A673 (cell line): ENCODE data around the gene ZNF324. TPM values are rescaled to one million over a fixed set of nuclear protein-coding genes. Genes with fewer than 3 reads are reported as not detected.
"Not testable (repeated sequence)": the region's sequence is repeated elsewhere in the genome, so short reads cannot be mapped to it uniquely, and the experiment has no call there.

Experiments
- BruUV-seq: library from RNA; stranded (reverse); fragments of 400-500 nt; replicated peaks from 2 replicates; lab custom pipeline; 2021; lab: Mats Ljungman, UMichigan
- CTCF ChIA-PET: fragments of 300-600 bp; sonication (Branson Sonifier 250); formaldehyde crosslinking; loops from one replicate; lab custom pipeline; 2022; ENCODE audit warnings: antibody characterized with exemption; lab: Charles Lee
- POLR2A ChIA-PET: fragments of 300-600 bp; sonication (Branson Sonifier 250); formaldehyde crosslinking; loops from one replicate; lab custom pipeline; 2022; ENCODE audit warnings: antibody characterized with exemption; ENCODE audit not compliant: low non-redundant PET; lab: Charles Lee
- DNase-seq: peaks from one replicate; pipeline ENCODE4 v3.0.0-alpha.2; 2015; ENCODE audit warnings: low spot score
- H3K27ac ChIP-seq: fragments of 200-600 bp; sonication (generic); 2 replicates; pipeline ENCODE4 v1.5.1; 2016; ENCODE audit warnings: mixed run types, low read depth, mild to moderate bottlenecking, mixed read lengths, antibody characterized with exemption, low read length; ENCODE audit not compliant: poor library complexity, severe bottlenecking
- H3K27me3 ChIP-seq: fragments of 200-600 bp; sonication (generic); replicated peaks from 2 replicates; pipeline ENCODE4 v1.6.1; 2017; ENCODE audit warnings: mixed run types, low read depth, mild to moderate bottlenecking, mixed read lengths, antibody characterized with exemption, low read length; ENCODE audit not compliant: insufficient read depth, poor library complexity
- H3K36me3 ChIP-seq: fragments of 200-600 bp; sonication (generic); 2 replicates; pipeline ENCODE4 v1.6.1; 2016; ENCODE audit warnings: mixed run types, mild to moderate bottlenecking, mixed read lengths, antibody characterized with exemption, low read length; ENCODE audit not compliant: insufficient read depth, poor library complexity, severe bottlenecking
- H3K4me1 ChIP-seq: fragments of 200-600 bp; sonication (generic); 2 replicates; pipeline ENCODE4 v1.6.1; 2017; ENCODE audit warnings: mixed run types, mild to moderate bottlenecking, mixed read lengths, antibody characterized with exemption, low read length; ENCODE audit not compliant: insufficient read depth, poor library complexity, severe bottlenecking
- H3K4me3 ChIP-seq: fragments of 200-600 bp; sonication (generic); 2 replicates; pipeline ENCODE4 v1.5.1; 2016; ENCODE audit warnings: low read depth, mixed run types, mild to moderate bottlenecking, mixed read lengths, low read length; ENCODE audit not compliant: poor library complexity, severe bottlenecking
- H3K9me3 ChIP-seq: fragments of 200-600 bp; sonication (generic); 2 replicates; pipeline ENCODE4 v1.6.1; 2016; ENCODE audit warnings: mixed run types, low read depth, mild to moderate bottlenecking, mixed read lengths, antibody characterized with exemption, low read length; ENCODE audit not compliant: poor library complexity, severe bottlenecking
- CTCF ChIP-seq: fragments of 300-800, 200-600 bp; sonication (generic); conservative IDR thresholded peaks from 2 replicates; pipeline ENCODE4 v1.5.1; 2017; ENCODE audit warnings: low read depth, mild to moderate bottlenecking, antibody characterized with exemption, low read length, moderate library complexity, mixed read lengths
- EZH2 ChIP-seq: fragments of 200-600 bp; sonication (generic); IDR thresholded peaks from 2 replicates; pipeline ENCODE4 v1.6.1; 2017; ENCODE audit warnings: borderline replicate concordance, low read depth, mild to moderate bottlenecking, mixed read lengths, antibody characterized with exemption, low read length; ENCODE audit not compliant: poor library complexity, severe bottlenecking
- intact Hi-C: fragments of 100-400 bp; cut with micrococcal nuclease; formaldehyde crosslinking; loops from one replicate; pipeline ENCODE4 v1.10.0; 2022; ENCODE audit not compliant: unreplicated experiment
- total RNA-seq: library from RNA; stranded (reverse); gene quantifications from 2 replicates; pipeline ENCODE4 v1.2.3, GENCODE V29; 2021

Gene ZNF324
- total RNA-seq, 1 experiment from 2014 or later = 12.7 TPM

DNA sequence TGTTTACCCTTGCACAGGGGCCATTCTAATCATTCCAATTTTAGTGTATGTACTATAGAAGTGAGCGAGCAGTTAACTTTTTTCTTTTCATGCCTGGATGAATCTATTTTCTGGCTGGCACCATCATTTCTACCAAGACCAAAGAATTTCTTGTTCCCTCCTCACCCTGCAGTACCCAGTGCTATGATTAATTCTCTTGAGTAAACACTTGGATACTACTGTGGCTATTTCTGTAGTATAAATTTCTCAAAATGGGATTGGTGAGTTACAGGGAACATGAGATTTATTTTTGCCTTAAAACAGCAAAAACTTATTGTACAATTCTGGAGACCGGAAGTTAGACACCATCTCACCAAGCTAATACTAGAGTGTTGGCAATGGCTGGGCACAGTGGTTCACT, 16.9 kb downstream of the ZNF324 start:
- no peaks in the 10 kb centered on the region for H3K27me3 ChIP-seq
- no peaks in the 10 kb centered on the region for H3K4me1 ChIP-seq
- intact Hi-C loops = no loop called here
- CTCF ChIA-PET = no interaction called here
- H3K9me3 ChIP-seq = no peaks in the 10 kb centered on the region
- no peak overlapping the region for H3K27ac ChIP-seq
- no peak overlapping the region for H3K4me3 ChIP-seq
- TF ChIP-seq CTCF (no peak), EZH2 (no peak)
- no peaks in the 10 kb centered on the region for H3K36me3 ChIP-seq
- POLR2A ChIA-PET = no interaction called here
- no TSS peak for BruUV-seq
- no peak for DNase-seq

- BruUV-seq, DNase-seq, H3K4me1 ChIP-seq, H3K36me3 ChIP-seq, CTCF ChIA-PET, H3K27me3 ChIP-seq, H3K9me3 ChIP-seq, H3K27ac ChIP-seq, intact Hi-C loops, H3K4me3 ChIP-seq: not testable (repeated sequence)
- POLR2A ChIA-PET = interaction anchor here (0.6 kb wide), 1 partner anchor 75 kb away, joined by 17 read pairs; no protein-coding TSS in a partner anchor
These were observed 17.5 kb downstream of the ZNF324 start for GRCh38 chr19:58484349-58484748.

DNA sequence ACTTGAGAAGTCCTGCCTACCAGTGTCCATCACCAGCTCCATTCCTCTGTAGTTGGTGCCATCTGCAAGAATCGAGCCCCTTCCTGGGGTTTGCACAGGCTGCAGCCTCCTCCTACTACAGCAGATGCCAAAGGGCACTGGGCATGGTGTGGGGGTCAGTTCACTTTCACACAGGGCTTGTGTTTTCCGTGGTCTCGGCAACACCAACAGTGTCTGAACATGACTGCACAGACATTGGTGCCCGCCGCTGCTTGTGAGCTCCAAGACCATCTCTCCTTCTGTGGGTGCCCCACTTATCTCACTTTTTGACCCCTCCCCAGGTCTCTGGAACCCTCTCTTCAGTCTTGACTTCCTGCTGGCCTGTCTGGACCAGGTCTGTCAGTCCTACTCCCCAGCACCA, 24.5 kb downstream of the ZNF324 start:
- H3K9me3 ChIP-seq = no peaks in the 10 kb centered on the region
- DNase-seq = no peak
- H3K27ac ChIP-seq = no peak overlapping the region
- TF ChIP-seq CTCF (no peak), EZH2 (no peak)
- POLR2A ChIA-PET = no interaction called here
- no peaks in the 10 kb centered on the region for H3K36me3 ChIP-seq
- BruUV-seq = no TSS peak
- CTCF ChIA-PET = no interaction called here
- no peak overlapping the region for H3K4me3 ChIP-seq
- H3K4me1 ChIP-seq = no peaks in the 10 kb centered on the region
- no peaks in the 10 kb centered on the region for H3K27me3 ChIP-seq
- intact Hi-C loops = no loop called here

- H3K4me1 ChIP-seq = no peaks in the 10 kb centered on the region
- H3K27me3 ChIP-seq = no peaks in the 10 kb centered on the region
- no peak for DNase-seq
- no peak for TF ChIP-seq EZH2
- TF ChIP-seq CTCF = no peak
- H3K36me3 ChIP-seq = no peaks in the 10 kb centered on the region
- CTCF ChIA-PET = no interaction called here
- no peak overlapping the region for H3K4me3 ChIP-seq
- no peaks in the 10 kb centered on the region for H3K9me3 ChIP-seq
- intact Hi-C loops = no loop called here
- H3K27ac ChIP-seq = no peak overlapping the region
- POLR2A ChIA-PET = no interaction called here
- no TSS peak for BruUV-seq
These were observed 25.4 kb downstream of the ZNF324 start for GRCh38 chr19:58492265-58492664.
